ENCODE measurements around the gene ANGEL1. TPM values are rescaled to one million over a fixed set of nuclear protein-coding genes. Genes with fewer than 3 reads are reported as not detected.

The ANGEL1 gene
- total and polyA plus RNA-seq, 4 donors = 5.2 to 15.9 (median 9.6) TPM

DNA sequence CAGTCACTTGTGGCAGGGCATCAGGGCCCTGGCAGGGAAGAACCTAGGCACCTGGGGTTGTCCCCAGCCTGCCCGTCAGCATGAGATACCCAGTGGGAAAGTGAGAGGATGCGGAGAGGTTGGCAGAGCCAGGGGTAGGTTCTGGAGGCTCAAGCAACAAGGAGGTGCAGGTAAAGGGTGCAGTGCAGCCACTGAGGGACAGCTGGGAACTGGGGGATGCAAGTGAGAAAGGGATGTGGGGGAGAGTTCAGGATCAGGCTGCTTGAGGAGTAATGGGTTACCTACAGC, 32.7 kb downstream of the ANGEL1 start:
- TF ChIP-seq GABPA (IDR thresholded peaks at IDR 0.05 in 1 of 2, conservative IDR thresholded peaks at IDR 0.05 in 1 of 2) = no peak
- Histone ChIP-seq H3K27ac (ENCODE audit: low read depth in 1 of 2, low read length in 2 of 2) (no peak overlapping the region), H3K36me3 (ENCODE audit: control insufficient read depth in 4 of 4, insufficient read depth in 3 of 4, low read depth in 1 of 4, low read length in 3 of 4) (peaks cover 0 to 24% (median 8%) of the 10 kb centered on the region in 4 donors), H3K4me1 (ENCODE audit: control insufficient read depth in 4 of 4, insufficient read depth in 4 of 4, low read length in 3 of 4) (peaks cover 0 to 5% (median 0%) of the 10 kb centered on the region in 4 donors), H3K9me3 (ENCODE audit: control insufficient read depth in 4 of 4, low read length in 3 of 4) (no peaks in the 10 kb centered on the region), H3K4me3 (ENCODE audit: low read depth in 1 of 3, low read length in 3 of 3) (no peak overlapping the region), H3K27me3 (ENCODE audit: control insufficient read depth in 4 of 4, insufficient read depth in 4 of 4, low read length in 3 of 4) (no peaks in the 10 kb centered on the region), H3K9ac (ENCODE audit: low read depth in 1 of 2, low read length in 2 of 2) (no peak overlapping the region)
- WGBS = 97% methylated on average over 2 of the region's 2 CpGs
- no peak for DNase-seq (ENCODE audit: low spot score)

DNA sequence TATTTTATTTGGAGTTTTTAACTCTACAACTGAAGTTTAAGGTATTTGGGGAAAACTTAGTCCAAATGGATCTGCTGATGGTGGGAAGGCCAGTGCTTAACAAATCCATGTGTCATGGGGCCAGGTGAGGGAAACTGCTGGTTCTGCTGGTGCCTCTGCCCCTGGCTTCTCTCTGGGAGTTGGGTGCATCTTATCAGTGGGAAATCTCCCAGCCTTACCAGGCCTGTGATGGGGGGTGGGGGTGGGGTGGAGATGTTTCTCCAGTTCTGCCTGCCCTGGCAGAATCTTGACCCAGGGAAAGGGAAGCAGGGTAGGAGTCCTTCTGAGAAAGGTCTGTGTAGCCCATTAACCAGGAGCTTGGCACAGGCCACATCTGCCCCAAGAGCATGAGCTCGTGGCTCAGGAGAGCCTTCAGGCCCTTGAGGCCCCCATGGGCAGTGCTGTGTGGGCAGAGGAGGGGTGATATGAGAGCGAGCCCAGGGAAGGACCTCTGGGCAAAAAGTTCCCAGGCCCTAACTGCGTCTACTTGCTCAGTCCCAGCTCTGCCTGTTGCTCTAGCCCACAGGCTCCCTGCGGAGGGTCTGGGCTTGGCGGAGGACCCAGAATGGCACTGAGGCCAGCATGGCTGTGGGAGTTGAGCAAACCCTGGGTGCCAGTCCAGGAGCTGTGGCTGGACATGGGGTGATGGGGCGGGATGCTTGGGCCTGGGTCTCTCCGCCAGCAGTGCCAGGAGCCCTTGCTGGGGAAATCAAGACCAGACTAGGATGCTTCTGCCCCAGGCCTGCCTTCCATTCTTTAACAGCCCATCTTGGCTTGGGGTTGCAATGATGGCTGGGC, 33.2 kb downstream of the ANGEL1 start:
- no peaks in the 10 kb centered on the region for H3K9me3 ChIP-seq (ENCODE audit: control insufficient read depth in 4 of 4, low read length in 3 of 4)
- no peak overlapping the region for H3K27ac ChIP-seq (ENCODE audit: low read depth in 1 of 2, low read length in 2 of 2)
- no peak for DNase-seq (ENCODE audit: low spot score)
- H3K27me3 ChIP-seq (ENCODE audit: control insufficient read depth in 4 of 4, insufficient read depth in 4 of 4, low read length in 3 of 4) = no peaks in the 10 kb centered on the region
- H3K4me1 ChIP-seq (ENCODE audit: control insufficient read depth in 4 of 4, insufficient read depth in 4 of 4, low read length in 3 of 4) = peaks cover 0 to 5% (median 0%) of the 10 kb centered on the region in 4 donors
- WGBS = 96% methylated on average over 7 of the region's 7 CpGs
- H3K4me3 ChIP-seq (ENCODE audit: low read depth in 1 of 3, low read length in 3 of 3) = no peak overlapping the region
- TF ChIP-seq TAF1 (conservative IDR thresholded peaks at IDR 0.05) (no peak), EGR1 (IDR thresholded peaks at IDR 0.05; ENCODE audit: low read depth in 2 of 2) (no peak), SP1 (IDR thresholded peaks at IDR 0.05) (no peak), HNF4G (IDR thresholded peaks at IDR 0.05) (no peak), RAD21 (IDR thresholded peaks at IDR 0.05) (no peak), RXRA (IDR thresholded peaks at IDR 0.05) (no peak), FOXA2 (IDR thresholded peaks at IDR 0.05) (no peak), YY1 (IDR thresholded peaks at IDR 0.05) (no peak), HNF4A (conservative IDR thresholded peaks at IDR 0.05) (no peak), FOXA1 (IDR thresholded peaks at IDR 0.05) (no peak)
- TF ChIP-seq, protein P1, sequence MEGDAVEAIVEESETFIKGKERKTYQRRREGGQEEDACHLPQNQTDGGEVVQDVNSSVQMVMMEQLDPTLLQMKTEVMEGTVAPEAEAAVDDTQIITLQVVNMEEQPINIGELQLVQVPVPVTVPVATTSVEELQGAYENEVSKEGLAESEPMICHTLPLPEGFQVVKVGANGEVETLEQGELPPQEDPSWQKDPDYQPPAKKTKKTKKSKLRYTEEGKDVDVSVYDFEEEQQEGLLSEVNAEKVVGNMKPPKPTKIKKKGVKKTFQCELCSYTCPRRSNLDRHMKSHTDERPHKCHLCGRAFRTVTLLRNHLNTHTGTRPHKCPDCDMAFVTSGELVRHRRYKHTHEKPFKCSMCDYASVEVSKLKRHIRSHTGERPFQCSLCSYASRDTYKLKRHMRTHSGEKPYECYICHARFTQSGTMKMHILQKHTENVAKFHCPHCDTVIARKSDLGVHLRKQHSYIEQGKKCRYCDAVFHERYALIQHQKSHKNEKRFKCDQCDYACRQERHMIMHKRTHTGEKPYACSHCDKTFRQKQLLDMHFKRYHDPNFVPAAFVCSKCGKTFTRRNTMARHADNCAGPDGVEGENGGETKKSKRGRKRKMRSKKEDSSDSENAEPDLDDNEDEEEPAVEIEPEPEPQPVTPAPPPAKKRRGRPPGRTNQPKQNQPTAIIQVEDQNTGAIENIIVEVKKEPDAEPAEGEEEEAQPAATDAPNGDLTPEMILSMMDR (IDR thresholded peaks at IDR 0.05; ENCODE audit: low read depth, low read length, missing input control) = no peak
- no peak overlapping the region for H3K9ac ChIP-seq (ENCODE audit: low read depth in 1 of 2, low read length in 2 of 2)
- peaks cover 0 to 22% (median 7%) of the 10 kb centered on the region in 4 donors for H3K36me3 ChIP-seq (ENCODE audit: control insufficient read depth in 4 of 4, insufficient read depth in 3 of 4, low read depth in 1 of 4, low read length in 3 of 4)

DNA sequence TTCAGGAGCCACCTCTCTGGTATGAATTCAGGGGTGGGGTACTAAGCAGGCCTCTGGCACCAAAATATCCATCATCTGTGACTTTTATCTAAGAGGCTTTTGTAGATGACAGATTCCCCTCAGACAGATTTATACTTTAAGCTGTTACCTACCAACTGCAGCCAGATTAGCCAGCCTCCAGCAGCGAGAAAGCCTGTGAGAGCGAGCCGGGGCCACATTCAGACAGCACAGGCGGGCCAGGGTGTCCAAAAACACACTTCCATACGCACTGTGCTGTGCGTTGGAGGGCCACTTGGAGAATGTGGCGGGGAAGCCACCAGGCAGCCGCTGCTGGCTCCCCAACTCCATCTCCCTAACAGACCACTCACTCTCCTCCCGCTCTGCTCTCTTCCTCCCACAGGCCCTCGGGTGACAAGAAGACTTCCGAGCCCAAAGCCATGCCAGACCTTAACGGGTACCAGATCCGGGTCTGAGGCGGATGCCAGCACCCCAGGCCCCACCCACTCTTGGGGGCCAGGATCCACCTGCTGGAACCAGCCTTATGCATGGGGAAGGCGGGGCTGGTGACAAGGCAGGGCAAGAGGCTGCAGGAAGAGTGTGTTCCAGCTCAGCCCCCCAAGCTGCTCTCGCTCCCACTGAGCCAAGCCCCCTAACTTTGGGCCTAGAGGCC, 34.0 kb downstream of the ANGEL1 start:
- TF ChIP-seq, protein P1 (IDR thresholded peaks at IDR 0.05; ENCODE audit: low read depth, low read length, missing input control) = no peak
- TF ChIP-seq, protein P2, sequence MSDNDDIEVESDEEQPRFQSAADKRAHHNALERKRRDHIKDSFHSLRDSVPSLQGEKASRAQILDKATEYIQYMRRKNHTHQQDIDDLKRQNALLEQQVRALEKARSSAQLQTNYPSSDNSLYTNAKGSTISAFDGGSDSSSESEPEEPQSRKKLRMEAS (IDR thresholded peaks at IDR 0.05) = no peak
- no peak for TF ChIP-seq HNF4A (conservative IDR thresholded peaks at IDR 0.05)
- no peak for TF ChIP-seq TAF1 (conservative IDR thresholded peaks at IDR 0.05)
- TF ChIP-seq, protein P3, sequence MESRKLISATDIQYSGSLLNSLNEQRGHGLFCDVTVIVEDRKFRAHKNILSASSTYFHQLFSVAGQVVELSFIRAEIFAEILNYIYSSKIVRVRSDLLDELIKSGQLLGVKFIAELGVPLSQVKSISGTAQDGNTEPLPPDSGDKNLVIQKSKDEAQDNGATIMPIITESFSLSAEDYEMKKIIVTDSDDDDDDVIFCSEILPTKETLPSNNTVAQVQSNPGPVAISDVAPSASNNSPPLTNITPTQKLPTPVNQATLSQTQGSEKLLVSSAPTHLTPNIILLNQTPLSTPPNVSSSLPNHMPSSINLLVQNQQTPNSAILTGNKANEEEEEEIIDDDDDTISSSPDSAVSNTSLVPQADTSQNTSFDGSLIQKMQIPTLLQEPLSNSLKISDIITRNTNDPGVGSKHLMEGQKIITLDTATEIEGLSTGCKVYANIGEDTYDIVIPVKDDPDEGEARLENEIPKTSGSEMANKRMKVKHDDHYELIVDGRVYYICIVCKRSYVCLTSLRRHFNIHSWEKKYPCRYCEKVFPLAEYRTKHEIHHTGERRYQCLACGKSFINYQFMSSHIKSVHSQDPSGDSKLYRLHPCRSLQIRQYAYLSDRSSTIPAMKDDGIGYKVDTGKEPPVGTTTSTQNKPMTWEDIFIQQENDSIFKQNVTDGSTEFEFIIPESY (IDR thresholded peaks at IDR 0.05) = no peak
- TF ChIP-seq YY1 (IDR thresholded peaks at IDR 0.05) = no peak
- no peak for TF ChIP-seq JUND (IDR thresholded peaks at IDR 0.05)
- TF ChIP-seq EGR1 (IDR thresholded peaks at IDR 0.05; ENCODE audit: low read depth in 2 of 2) = no peak
- TF ChIP-seq FOXA2 (IDR thresholded peaks at IDR 0.05) = no peak
- TF ChIP-seq, protein P4, sequence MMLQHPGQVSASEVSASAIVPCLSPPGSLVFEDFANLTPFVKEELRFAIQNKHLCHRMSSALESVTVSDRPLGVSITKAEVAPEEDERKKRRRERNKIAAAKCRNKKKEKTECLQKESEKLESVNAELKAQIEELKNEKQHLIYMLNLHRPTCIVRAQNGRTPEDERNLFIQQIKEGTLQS (IDR thresholded peaks at IDR 0.05) = no peak
- H3K4me3 ChIP-seq (ENCODE audit: low read depth in 1 of 3, low read length in 3 of 3) = no peak overlapping the region
- H3K4me1 ChIP-seq (ENCODE audit: control insufficient read depth in 4 of 4, insufficient read depth in 4 of 4, low read length in 3 of 4) = peaks cover 0 to 9% (median 0%) of the 10 kb centered on the region in 4 donors
- peaks cover 0 to 15% (median 6%) of the 10 kb centered on the region in 4 donors for H3K36me3 ChIP-seq (ENCODE audit: control insufficient read depth in 4 of 4, insufficient read depth in 3 of 4, low read depth in 1 of 4, low read length in 3 of 4)
- no peak overlapping the region for H3K27ac ChIP-seq (ENCODE audit: low read depth in 1 of 2, low read length in 2 of 2)
- WGBS = 93% methylated on average over 16 of the region's 16 CpGs
- no peaks in the 10 kb centered on the region for H3K27me3 ChIP-seq (ENCODE audit: control insufficient read depth in 4 of 4, insufficient read depth in 4 of 4, low read length in 3 of 4)
- no peaks in the 10 kb centered on the region for H3K9me3 ChIP-seq (ENCODE audit: control insufficient read depth in 4 of 4, low read length in 3 of 4)
- H3K9ac ChIP-seq (ENCODE audit: low read depth in 1 of 2, low read length in 2 of 2) = no peak overlapping the region
- DNase-seq (ENCODE audit: low spot score) = no peak

All from liver (tissue), 9 donors.